ENCODE measurements around the gene NCAM2.

Gene NCAM2

GRCh38 chr21:21466752-21467151 is 468.5 kb downstream of the NCAM2 start:
- no peak for DNase-seq

GRCh38 chr21:21468003-21468402 is 469.8 kb downstream of the NCAM2 start:
- no peak for DNase-seq

GRCh38 chr21:21481239-21481638 is 483.0 kb downstream of the NCAM2 start:
- DNase-seq, result no peak

GRCh38 chr21:21508859-21509258 is 510.6 kb downstream of the NCAM2 start:
- DNase-seq, result no peak

GRCh38 chr21:21530680-21531079 is 532.5 kb downstream of the NCAM2 start:
- DNase-seq, result no peak

- no peak for DNase-seq
Observed at GRCh38 chr21:21547368-21547953, 549.3 kb downstream of the NCAM2 start.

GRCh38 chr21:21559285-21560045 is 561.3 kb downstream of the NCAM2 start:
- no peak for DNase-seq

Measured in NCI-H510A treated with DMSO at 0.1 percent for 48 hours (cell line).